ENCODE data around the gene TRRAP. TPM values are rescaled to one million over a fixed set of nuclear protein-coding genes. Genes with fewer than 3 reads are reported as not detected.
A peak's percentile ranks its signal among the peaks of the same experiment; 100 is the strongest.

The TRRAP gene
- total RNA-seq, 1 donor from 2014 or later: 15.5 TPM

DNA sequence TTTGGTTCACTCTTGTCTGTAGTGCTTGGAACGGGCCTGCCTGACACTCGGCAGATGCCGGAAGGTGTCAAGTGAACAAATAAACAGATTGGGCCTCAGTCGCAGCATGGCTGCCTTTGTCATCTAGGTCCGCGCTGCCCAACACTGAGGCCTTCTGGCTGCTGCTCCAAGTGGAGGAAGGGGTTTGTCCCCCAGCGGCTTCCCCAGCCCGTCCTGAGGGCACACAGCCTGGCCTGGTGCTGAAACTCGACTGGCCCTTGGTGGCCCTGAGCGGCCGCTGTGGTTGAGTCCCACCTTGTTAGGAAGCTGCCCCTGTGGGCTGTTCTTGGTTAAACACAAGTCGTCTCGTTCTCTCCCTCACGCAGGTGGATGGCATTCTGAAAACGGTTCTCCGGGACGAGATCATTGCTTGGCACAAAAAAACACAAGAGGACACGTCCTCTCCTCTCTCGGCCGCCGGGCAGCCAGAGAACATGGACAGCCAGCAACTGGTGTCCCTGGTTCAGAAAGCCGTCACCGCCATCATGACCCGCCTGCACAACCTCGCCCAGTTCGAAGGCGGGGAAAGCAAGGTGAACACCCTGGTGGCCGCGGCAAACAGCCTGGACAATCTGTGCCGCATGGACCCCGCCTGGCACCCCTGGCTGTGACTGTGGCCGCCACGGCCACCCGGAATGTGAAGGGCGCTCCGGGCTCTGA lies 133.5 kb downstream of the TRRAP start:
- ATAC-seq (no peak), DNase-seq (no peak)
- intact Hi-C loops (cut with micrococcal nuclease): no loop called here

DNA sequence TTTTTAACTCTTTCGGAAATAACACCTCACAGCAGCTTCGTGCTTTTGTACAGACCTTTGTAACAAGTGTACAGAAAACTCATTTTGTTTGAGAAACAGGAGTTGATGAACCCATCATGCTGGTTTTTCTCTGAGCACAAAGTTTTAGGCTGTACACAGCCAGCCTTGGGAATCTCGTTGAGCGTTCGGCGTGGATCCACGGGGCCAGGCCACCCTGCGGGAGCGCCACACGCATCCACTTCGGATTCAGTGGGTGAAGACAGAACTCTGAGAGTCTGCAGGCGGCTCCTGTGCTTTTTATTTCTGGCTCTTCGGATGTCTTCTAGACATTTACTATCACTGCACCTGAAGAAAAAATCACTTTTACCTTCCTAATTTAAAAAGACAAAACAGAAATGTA lies 134.4 kb downstream of the TRRAP start:
- DNase-seq: no peak
- no peak for ATAC-seq
- intact Hi-C loops (cut with micrococcal nuclease): no loop called here

DNA sequence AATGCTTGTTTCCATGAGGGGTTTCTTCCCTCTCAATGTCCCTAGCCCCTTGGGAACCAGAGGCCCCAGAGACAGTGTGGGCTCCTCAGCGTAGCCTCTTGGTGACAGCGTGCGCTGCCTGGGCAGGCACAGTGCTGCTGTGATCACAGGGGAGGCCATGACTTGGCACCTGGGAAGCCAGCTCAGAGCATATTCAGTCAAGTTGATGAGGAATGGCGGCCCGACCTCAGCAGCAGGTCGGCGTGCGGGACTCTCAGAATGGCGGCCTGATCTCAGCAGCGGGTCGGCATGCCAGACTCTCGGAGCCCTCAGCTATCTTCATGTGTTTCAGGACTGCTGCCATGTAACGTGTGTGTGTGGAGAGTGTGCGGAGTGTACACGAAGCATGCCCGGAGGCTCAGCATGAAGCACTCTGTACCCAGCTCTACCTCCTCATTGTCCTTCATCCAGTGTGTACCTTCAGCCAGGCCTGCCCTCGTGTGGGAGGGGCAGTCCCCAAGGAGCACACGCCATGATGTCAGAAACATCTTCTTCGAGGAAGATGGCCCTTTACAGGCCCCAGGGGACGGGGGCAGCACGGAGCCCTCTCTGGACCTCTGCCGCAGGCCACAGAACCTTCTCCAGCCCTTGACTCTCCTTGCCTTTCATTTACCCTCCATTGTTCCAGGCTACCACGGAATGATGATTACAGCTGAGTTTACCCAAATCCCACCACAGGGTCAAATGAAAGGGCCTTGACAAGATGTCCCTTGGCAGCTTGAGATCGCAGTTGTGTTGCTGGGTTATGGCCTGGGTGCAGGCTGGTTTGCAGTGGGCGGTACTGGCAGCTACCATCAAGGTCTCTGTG lies 135.2 kb downstream of the TRRAP start:
- no peak for DNase-seq
- ATAC-seq: no peak
- intact Hi-C loops (cut with micrococcal nuclease): no loop called here

- intact Hi-C loops (cut with micrococcal nuclease): no loop called here
- DNase-seq (no peak), ATAC-seq (no peak)
Observed at GRCh38 chr7:99014113-99014985, 136.0 kb downstream of the TRRAP start.

- intact Hi-C loops (cut with micrococcal nuclease): no loop called here
- ATAC-seq (no peak), DNase-seq (no peak)
Observed at GRCh38 chr7:99016196-99016595, 137.9 kb downstream of the TRRAP start.

- ATAC-seq: peak; percentile 28
Observed at GRCh38 chr7:99019523-99020412, 141.4 kb downstream of the TRRAP start.

GRCh38 chr7:99020413-99020715 lies 142.0 kb downstream of the TRRAP start:
- DNase-seq (no peak), ATAC-seq (no peak)
- intact Hi-C loops (cut with micrococcal nuclease): no loop called here

More at GRCh38 chr7:99019523-99020412, 141.4 kb downstream of the TRRAP start:
- intact Hi-C loops (cut with micrococcal nuclease): no loop called here
- no peak for DNase-seq

- DNase-seq (no peak), ATAC-seq (no peak)
- intact Hi-C loops (cut with micrococcal nuclease): no loop called here
Observed at GRCh38 chr7:99021941-99022560, 143.7 kb downstream of the TRRAP start.

GRCh38 chr7:99024066-99024465 lies 145.7 kb downstream of the TRRAP start:
- DNase-seq: no peak
- intact Hi-C loops (cut with micrococcal nuclease): no loop called here

DNA sequence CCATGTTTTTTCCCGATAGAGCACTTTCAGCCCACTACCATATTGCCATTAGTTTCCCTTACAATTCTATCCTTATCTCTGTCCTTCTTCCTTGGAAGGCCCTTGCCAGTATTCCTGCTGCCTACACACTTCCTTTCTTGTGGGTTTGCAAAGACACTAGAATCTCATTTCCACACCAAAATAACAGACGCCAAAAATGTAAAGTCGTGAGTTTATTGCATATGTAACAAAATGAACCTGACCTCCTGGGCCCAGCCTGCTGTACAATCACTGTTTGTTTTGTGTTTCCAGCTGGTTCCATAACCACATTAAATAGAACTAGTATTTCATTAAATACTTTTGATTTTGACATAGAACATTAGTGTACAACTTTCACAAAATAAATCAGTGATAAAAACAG lies 148.9 kb downstream of the TRRAP start:
- DNase-seq (no peak), ATAC-seq (no peak)
- intact Hi-C loops (cut with micrococcal nuclease): no loop called here

More at GRCh38 chr7:99024066-99024465, 145.7 kb downstream of the TRRAP start:
- ATAC-seq: no peak

DNA sequence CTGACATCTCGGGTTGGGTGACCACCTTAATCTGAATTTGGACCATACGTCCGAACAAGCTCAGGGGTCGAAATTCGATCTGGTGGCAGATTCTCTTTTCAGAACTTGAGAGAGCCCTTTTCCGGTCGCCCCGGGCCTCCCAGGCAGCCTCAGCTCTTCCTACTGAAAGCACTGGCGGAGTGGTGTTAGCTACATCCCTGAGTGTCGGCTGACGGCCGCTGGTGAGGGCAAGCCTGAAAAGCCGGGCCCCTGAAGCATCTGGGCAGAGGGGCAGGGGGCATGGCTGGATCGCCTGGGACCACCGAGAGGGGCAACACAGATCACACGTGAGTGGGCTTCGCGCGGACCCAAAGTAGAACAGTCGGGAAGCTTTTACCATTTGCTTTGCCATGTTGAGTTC lies 149.5 kb downstream of the TRRAP start:
- ATAC-seq (no peak), DNase-seq (no peak)
- intact Hi-C loops (cut with micrococcal nuclease): no loop called here

GRCh38 chr7:99028261-99028973 lies 150.1 kb downstream of the TRRAP start:
- ATAC-seq (no peak), DNase-seq (no peak)
- intact Hi-C loops (cut with micrococcal nuclease): no loop called here

GRCh38 chr7:99029466-99030435 lies 151.4 kb downstream of the TRRAP start:
- ATAC-seq: peak; percentile 22
- no peak for DNase-seq
- intact Hi-C loops (cut with micrococcal nuclease): no loop called here

GRCh38 chr7:99030457-99030856 lies 152.1 kb downstream of the TRRAP start:
- DNase-seq (no peak), ATAC-seq (peak; percentile 12)
- intact Hi-C loops (cut with micrococcal nuclease): no loop called here

DNA sequence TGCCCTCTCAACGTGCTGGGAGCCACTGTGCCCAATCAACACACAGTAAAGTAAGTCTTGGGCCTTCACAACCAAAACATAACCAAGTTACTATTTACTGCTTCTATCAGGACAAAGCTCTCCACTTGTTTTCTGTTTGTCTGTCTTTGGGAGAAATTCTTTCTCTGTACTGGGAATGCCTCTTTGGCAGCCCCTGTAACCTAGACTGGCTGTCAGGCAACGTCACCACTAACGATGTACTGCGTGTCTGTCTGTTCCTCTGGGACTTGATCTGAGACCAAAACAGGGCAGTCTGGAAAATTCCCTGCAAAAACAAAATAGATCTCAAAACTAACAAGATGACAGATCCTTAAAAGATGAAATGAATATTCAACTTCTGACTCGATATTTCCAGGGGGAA lies 152.6 kb downstream of the TRRAP start:
- peak; percentile 78 for ATAC-seq

DNA sequence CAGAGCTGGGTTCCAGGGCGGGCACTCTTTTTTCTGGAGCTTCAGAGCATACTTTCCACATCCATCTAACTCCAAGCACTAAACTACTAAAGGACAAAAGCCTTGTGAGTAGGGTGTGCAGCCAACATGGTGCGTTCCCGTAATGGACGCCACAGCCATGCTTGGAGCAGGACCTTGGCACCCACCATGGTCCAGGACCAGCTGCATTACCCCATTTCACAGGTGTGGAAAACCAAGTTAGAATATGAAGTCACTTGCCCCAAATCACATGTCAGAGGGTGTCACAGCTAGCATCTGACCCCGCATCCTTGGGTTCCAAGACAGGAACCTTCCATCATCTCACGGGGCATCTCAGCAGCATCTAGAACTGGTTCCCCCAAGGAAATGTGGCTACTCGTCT lies 153.2 kb downstream of the TRRAP start:
- ATAC-seq (no peak), DNase-seq (no peak)
- intact Hi-C loops (cut with micrococcal nuclease): no loop called here

More for the DNA sequence above, 152.6 kb downstream of the TRRAP start:
- no peak for DNase-seq
- intact Hi-C loops (cut with micrococcal nuclease): no loop called here

DNA sequence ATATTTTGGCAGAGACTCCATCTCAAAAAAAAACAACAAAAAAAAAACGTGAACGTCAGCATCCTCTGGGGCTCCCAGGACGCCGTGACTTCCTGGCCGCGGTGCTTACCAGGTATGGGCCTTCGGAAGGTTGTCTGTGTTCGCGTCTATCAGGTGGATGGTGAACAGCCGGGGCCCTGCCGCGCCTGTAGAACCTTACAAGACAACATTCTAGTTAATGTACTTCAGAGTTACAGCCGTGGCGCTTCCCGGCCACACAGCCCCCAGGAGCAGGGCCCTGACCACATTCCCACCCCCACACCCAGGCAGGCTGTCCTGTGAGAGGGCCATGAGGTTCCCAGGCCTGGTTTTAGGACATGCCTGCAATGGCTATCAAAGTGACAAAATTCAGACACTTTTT lies 154.6 kb downstream of the TRRAP start:
- ATAC-seq: no peak
- intact Hi-C loops (cut with micrococcal nuclease): no loop called here
- no peak for DNase-seq
